ENCODE results near the gene HOXB7. TPM values are rescaled to one million over a fixed set of nuclear protein-coding genes. Genes with fewer than 3 reads are reported as not detected.

Gene HOXB7
- total and polyA plus RNA-seq, 8 donors: 0.35 to 1.3 (median 0.70) TPM; not detected in 2

GRCh38 chr17:48632579-48633265 is 21.9 kb upstream of the HOXB7 start:
- no peak overlapping the region for H3K27ac ChIP-seq
- DNase-seq: no peak
- peaks cover 13 to 83% (median 35%) of the 10 kb centered on the region in 4 donors for H3K27me3 ChIP-seq

GRCh38 chr17:48631693-48632578 is 21.1 kb upstream of the HOXB7 start:
- Histone ChIP-seq H3K27me3 (peaks cover 13 to 85% (median 38%) of the 10 kb centered on the region in 4 donors), H3K4me3 (no peak overlapping the region), H3K9me3 (no peaks in the 10 kb centered on the region), H3K4me1 (no peaks in the 10 kb centered on the region), H3K27ac (no peak overlapping the region), H3K36me3 (no peaks in the 10 kb centered on the region)
- DNase-seq (no peak), FAIRE-seq (no peak), ATAC-seq (no peak)
- 18 to 19% methylated on average over 7 of the region's 7 CpGs for WGBS, 2 donors
- intact Hi-C loops (cut with DNase I): no loop called here
- no peak for TF ChIP-seq CTCF (IDR thresholded peaks at IDR 0.05)

More at GRCh38 chr17:48632579-48633265, 21.9 kb upstream of the HOXB7 start:
- intact Hi-C loops (cut with DNase I): no loop called here
- FAIRE-seq (no peak), ATAC-seq (no peak)
- H3K9me3 ChIP-seq: no peaks in the 10 kb centered on the region
- H3K36me3 ChIP-seq: no peaks in the 10 kb centered on the region
- no peaks in the 10 kb centered on the region for H3K4me1 ChIP-seq
- 19 to 28% methylated on average over 7 of the region's 7 CpGs for WGBS, 2 donors
- TF ChIP-seq CTCF (IDR thresholded peaks at IDR 0.05): no peak
- H3K4me3 ChIP-seq: no peak overlapping the region

GRCh38 chr17:48630925-48631692 is 20.3 kb upstream of the HOXB7 start:
- Histone ChIP-seq H3K27me3 (peaks cover 11 to 85% (median 37%) of the 10 kb centered on the region in 4 donors), H3K36me3 (no peaks in the 10 kb centered on the region), H3K4me3 (no peak overlapping the region), H3K4me1 (peaks cover 0 to 5% (median 2%) of the 10 kb centered on the region in 3 donors), H3K9me3 (no peaks in the 10 kb centered on the region), H3K27ac (no peak overlapping the region)
- no peak for DNase-seq
- no peak for ATAC-seq
- intact Hi-C loops (cut with DNase I): no loop called here
- TF ChIP-seq CTCF (IDR thresholded peaks at IDR 0.05): no peak
- FAIRE-seq: no peak
- WGBS, 2 donors: 13 to 15% methylated on average over 15 of the region's 15 CpGs

- ATAC-seq: no peak
- H3K9me3 ChIP-seq: no peaks in the 10 kb centered on the region
Observed at GRCh38 chr17:48630009-48630924, 19.4 kb upstream of the HOXB7 start.

More at GRCh38 chr17:48630009-48630924, 19.4 kb upstream of the HOXB7 start:
- DNase-seq (no peak), FAIRE-seq (no peak)
- Histone ChIP-seq H3K27me3 (peaks cover 4 to 82% (median 33%) of the 10 kb centered on the region in 4 donors), H3K36me3 (no peaks in the 10 kb centered on the region), H3K4me1 (peaks cover 3 to 11% (median 8%) of the 10 kb centered on the region in 3 donors), H3K27ac (no peak overlapping the region), H3K4me3 (no peak overlapping the region)
- 21 to 23% methylated on average over 15 of the region's 15 CpGs for WGBS, 2 donors
- TF ChIP-seq CTCF (IDR thresholded peaks at IDR 0.05): no peak
- intact Hi-C loops (cut with DNase I): no loop called here

Measured in pancreas (tissue), 10 donors.